ENCODE data around the gene VSNL1. TPM values are rescaled to one million over a fixed set of nuclear protein-coding genes. Genes with fewer than 3 reads are reported as not detected.

Gene VSNL1
- total RNA-seq, 1 experiment from 2014 or later: 7.8 TPM

- TF ChIP-seq CTCF (conservative IDR thresholded peaks at IDR 0.05; ENCODE audit: low read depth, low read length) (no peak), EZH2 (IDR thresholded peaks at IDR 0.05; ENCODE audit: borderline replicate concordance, low read depth, low read length, poor library complexity, severe bottlenecking) (no peak)
- peak; percentile 60 for DNase-seq (ENCODE audit: low spot score)
- Histone ChIP-seq H3K4me1 (ENCODE audit: insufficient read depth, low read length, poor library complexity, severe bottlenecking) (peaks cover 49% of the 10 kb centered on the region), H3K27me3 (replicated peaks; ENCODE audit: insufficient read depth, low read depth, low read length, poor library complexity) (no peaks in the 10 kb centered on the region), H3K9me3 (ENCODE audit: low read depth, low read length, poor library complexity, severe bottlenecking) (no peaks in the 10 kb centered on the region), H3K36me3 (ENCODE audit: insufficient read depth, low read length, poor library complexity, severe bottlenecking) (no peaks in the 10 kb centered on the region), H3K27ac (ENCODE audit: low read depth, low read length, poor library complexity, severe bottlenecking) (peak overlapping the region; percentile 17), H3K4me3 (ENCODE audit: low read depth, low read length, poor library complexity, severe bottlenecking) (no peak overlapping the region)
- BruUV-seq (replicated peaks): no TSS peak
- intact Hi-C loops (cut with micrococcal nuclease; ENCODE audit: unreplicated experiment): no loop called here
- ChIA-PET CTCF (interaction anchor here (0.9 to 1.9 kb wide), 2 partner anchors 30 to 55 kb away, joined by 3 to 6 read pairs; no protein-coding TSS in a partner anchor), POLR2A (ENCODE audit: low non-redundant PET) (no interaction called here)
These were observed 75.9 kb downstream of the VSNL1 start for GRCh38 chr2:17616405-17616804.

- Histone ChIP-seq H3K9me3 (ENCODE audit: low read depth, low read length, poor library complexity, severe bottlenecking) (no peaks in the 10 kb centered on the region), H3K27me3 (replicated peaks; ENCODE audit: insufficient read depth, low read depth, low read length, poor library complexity) (no peaks in the 10 kb centered on the region), H3K36me3 (ENCODE audit: insufficient read depth, low read length, poor library complexity, severe bottlenecking) (no peaks in the 10 kb centered on the region), H3K4me1 (ENCODE audit: insufficient read depth, low read length, poor library complexity, severe bottlenecking) (peaks cover 57% of the 10 kb centered on the region), H3K27ac (ENCODE audit: low read depth, low read length, poor library complexity, severe bottlenecking) (no peak overlapping the region), H3K4me3 (ENCODE audit: low read depth, low read length, poor library complexity, severe bottlenecking) (no peak overlapping the region)
- no TSS peak for BruUV-seq (replicated peaks)
- intact Hi-C loops (cut with micrococcal nuclease; ENCODE audit: unreplicated experiment): no loop called here
- DNase-seq (ENCODE audit: low spot score): no peak
- TF ChIP-seq CTCF (conservative IDR thresholded peaks at IDR 0.05; ENCODE audit: low read depth, low read length): no peak
- TF ChIP-seq EZH2 (IDR thresholded peaks at IDR 0.05; ENCODE audit: borderline replicate concordance, low read depth, low read length, poor library complexity, severe bottlenecking): no peak
- POLR2A ChIA-PET (ENCODE audit: low non-redundant PET): interaction anchor here (0.5 kb wide), 1 partner anchor 127 kb away, joined by 4 read pairs; no protein-coding TSS in a partner anchor
- CTCF ChIA-PET: interaction anchor here (0.6 kb wide), 1 partner anchor 1011 kb away, joined by 3 read pairs; no protein-coding TSS in a partner anchor
These were observed 77.0 kb downstream of the VSNL1 start for GRCh38 chr2:17617516-17617915.

GRCh38 chr2:17617955-17618354, 77.5 kb downstream of the VSNL1 start:
- intact Hi-C loops (cut with micrococcal nuclease; ENCODE audit: unreplicated experiment): no loop called here
- Histone ChIP-seq H3K4me1 (ENCODE audit: insufficient read depth, low read length, poor library complexity, severe bottlenecking) (peaks cover 57% of the 10 kb centered on the region), H3K27ac (ENCODE audit: low read depth, low read length, poor library complexity, severe bottlenecking) (no peak overlapping the region), H3K27me3 (replicated peaks; ENCODE audit: insufficient read depth, low read depth, low read length, poor library complexity) (no peaks in the 10 kb centered on the region), H3K9me3 (ENCODE audit: low read depth, low read length, poor library complexity, severe bottlenecking) (no peaks in the 10 kb centered on the region), H3K36me3 (ENCODE audit: insufficient read depth, low read length, poor library complexity, severe bottlenecking) (no peaks in the 10 kb centered on the region), H3K4me3 (ENCODE audit: low read depth, low read length, poor library complexity, severe bottlenecking) (no peak overlapping the region)
- CTCF ChIA-PET: no interaction called here
- POLR2A ChIA-PET (ENCODE audit: low non-redundant PET): no interaction called here
- BruUV-seq (replicated peaks): no TSS peak
- no peak for DNase-seq (ENCODE audit: low spot score)
- TF ChIP-seq EZH2 (IDR thresholded peaks at IDR 0.05; ENCODE audit: borderline replicate concordance, low read depth, low read length, poor library complexity, severe bottlenecking) (no peak), CTCF (conservative IDR thresholded peaks at IDR 0.05; ENCODE audit: low read depth, low read length) (no peak)
